COLO829 (cell line): ENCODE data around the gene ERF.

Experiments used
- DNase-seq: peaks from one replicate; pipeline ENCODE4 v3.0.0; 2012; ENCODE audit warnings: low spot score

ERF gene

GRCh38 chr19:42214810-42215485, 40.0 kb downstream of the ERF start:
- DNase-seq, result no peak

- no peak for DNase-seq
These were observed 42.0 kb downstream of the ERF start for GRCh38 chr19:42212886-42213285.

- no peak for DNase-seq
These were observed 46.3 kb downstream of the ERF start for GRCh38 chr19:42208612-42209011.

GRCh38 chr19:42207767-42208271, 47.1 kb downstream of the ERF start:
- no peak for DNase-seq

GRCh38 chr19:42206871-42207755, 47.8 kb downstream of the ERF start:
- DNase-seq, result no peak

- no peak for DNase-seq
These were observed 50.3 kb downstream of the ERF start for GRCh38 chr19:42204664-42205063.

GRCh38 chr19:42203700-42204099, 51.2 kb downstream of the ERF start:
- no peak for DNase-seq

- DNase-seq, result no peak
These were observed 52.5 kb downstream of the ERF start for GRCh38 chr19:42202290-42202880.

- DNase-seq, result no peak
These were observed 53.2 kb downstream of the ERF start for GRCh38 chr19:42201489-42202289.

- DNase-seq, result no peak
These were observed 54.7 kb downstream of the ERF start for GRCh38 chr19:42200116-42200715.

GRCh38 chr19:42199440-42200115, 55.4 kb downstream of the ERF start:
- no peak for DNase-seq

- no peak for DNase-seq
These were observed 56.1 kb downstream of the ERF start for GRCh38 chr19:42198676-42199439.
